Prostate gland (tissue), 2 donors: ENCODE results near the gene CIAPIN1. TPM values are rescaled to one million over a fixed set of nuclear protein-coding genes. Genes with fewer than 3 reads are reported as not detected.

Experiments used
- DNase-seq: peaks from one replicate; pipeline ENCODE4 v3.0.0-alpha.2; 2019; ENCODE audit warnings: low spot score
- H3K27ac ChIP-seq, 2 donors: fragments of 200-600 bp; sonication (generic); 2 replicates each; pipeline ENCODE4 v1.5.1; 2017 to 2019
- H3K27me3 ChIP-seq: fragments of 200-600 bp; sonication (generic); replicated peaks from 2 replicates; pipeline ENCODE4 v1.5.1; 2019; ENCODE audit not compliant: insufficient read depth
- H3K36me3 ChIP-seq, 2 donors: fragments of 200-600 bp; sonication (generic); 1 replicate in 1 of 2; 2 replicates in 1 of 2; pipeline versions ENCODE4 v1.5.1 to v1.8.1; 2017 to 2019
- H3K4me1 ChIP-seq: fragments of 200-600 bp; sonication (generic); replicated peaks from 2 replicates; pipeline ENCODE4 v1.5.1; 2019
- H3K4me3 ChIP-seq, 2 donors: fragments of 200-600 bp; sonication (generic); 2 replicates each; pipeline ENCODE4 v1.5.1; 2017 to 2019
- H3K9me3 ChIP-seq: fragments of 200-600 bp; sonication (generic); 2 replicates; pipeline ENCODE4 v1.5.1; 2017
- CTCF ChIP-seq, 4 experiments: fragments of 200-600 bp in 2 of 4; fragments of 450-650 bp in 2 of 4; sonication (generic) in 2 of 4; IDR thresholded peaks; 1 replicate in 3 of 4; 2 replicates in 1 of 4; pipeline ENCODE4 v1.5.1; 2016 to 2019; ENCODE audit warnings: antibody characterized with exemption in 4 of 4, mild to moderate bottlenecking in 2 of 4, moderate library complexity in 2 of 4
- POLR2A ChIP-seq: fragments of 450-650 bp; IDR thresholded peaks from one replicate; pipeline ENCODE4 v1.6.1; 2016; ENCODE audit warnings: antibody characterized with exemption, mild to moderate bottlenecking
- POLR2AphosphoS5 ChIP-seq: sonication (generic); formaldehyde crosslinking; IDR thresholded peaks from one replicate; pipeline ENCODE4 v1.6.1; 2017; ENCODE audit warnings: antibody characterized with exemption
- WGBS: methylation state at CpG from one replicate; pipeline ENCODE4 v1.1.5; 2018; 5-methylcytosine and 5-hydroxymethylcytosine counted together
- intact Hi-C: fragments of 100-400 bp; cut with DNase I; formaldehyde crosslinking; loops from one replicate; pipeline ENCODE4 v1.14.2; 2022
- total RNA-seq, 2 donors: library from RNA; depleted of rRNA; stranded (reverse); fragments of >200 nt; gene quantifications; one replicate each; pipeline ENCODE4 v1.1.0, GENCODE V29; 2016

Gene CIAPIN1
- total RNA-seq, 2 donors from 2014 or later, result 20.1 to 40.3 TPM

GRCh38 chr16:57391300-57391699 lies 55.9 kb downstream of the CIAPIN1 start:
- intact Hi-C loops, result no loop called here
- Histone ChIP-seq H3K9me3 (no peaks in the 10 kb centered on the region), H3K27ac (no peak overlapping the region), H3K27me3 (no peaks in the 10 kb centered on the region), H3K36me3 (no peaks in the 10 kb centered on the region), H3K4me3 (no peak overlapping the region), H3K4me1 (no peaks in the 10 kb centered on the region)
- no peak for DNase-seq
- 90% methylated on average over 4 of the region's 4 CpGs for WGBS
- TF ChIP-seq CTCF (IDR thresholded peaks at IDR 0.05), result no peak
- no peak for TF ChIP-seq POLR2AphosphoS5
- TF ChIP-seq POLR2A, result no peak

GRCh38 chr16:57390636-57391295 lies 56.4 kb downstream of the CIAPIN1 start:
- Histone ChIP-seq H3K27ac (no peak overlapping the region), H3K9me3 (no peaks in the 10 kb centered on the region), H3K36me3 (no peaks in the 10 kb centered on the region), H3K27me3 (no peaks in the 10 kb centered on the region), H3K4me1 (no peaks in the 10 kb centered on the region), H3K4me3 (no peak overlapping the region)
- 58% methylated on average over 5 of the region's 5 CpGs for WGBS
- TF ChIP-seq POLR2AphosphoS5 (no peak), CTCF (IDR thresholded peaks at IDR 0.05) (no peak), POLR2A (no peak)
- DNase-seq, result no peak
- intact Hi-C loops, result no loop called here

GRCh38 chr16:57389087-57389468 lies 58.1 kb downstream of the CIAPIN1 start:
- DNase-seq, result no peak
- TF ChIP-seq POLR2A, result no peak
- TF ChIP-seq POLR2AphosphoS5, result no peak
- no peak for TF ChIP-seq CTCF (IDR thresholded peaks at IDR 0.05)
- Histone ChIP-seq H3K9me3 (no peaks in the 10 kb centered on the region), H3K4me1 (no peaks in the 10 kb centered on the region), H3K27ac (no peak overlapping the region), H3K27me3 (no peaks in the 10 kb centered on the region), H3K36me3 (no peaks in the 10 kb centered on the region), H3K4me3 (no peak overlapping the region)
- WGBS, result 98% methylated on average over 3 of the region's 3 CpGs
- intact Hi-C loops, result no loop called here

GRCh38 chr16:57388359-57389086 lies 58.7 kb downstream of the CIAPIN1 start:
- TF ChIP-seq POLR2AphosphoS5, result no peak
- TF ChIP-seq CTCF (IDR thresholded peaks at IDR 0.05), result no peak
- no peak for TF ChIP-seq POLR2A
- Histone ChIP-seq H3K27ac (no peak overlapping the region), H3K4me3 (no peak overlapping the region), H3K4me1 (no peaks in the 10 kb centered on the region), H3K36me3 (no peaks in the 10 kb centered on the region), H3K27me3 (no peaks in the 10 kb centered on the region), H3K9me3 (no peaks in the 10 kb centered on the region)
- intact Hi-C loops, result no loop called here
- no peak for DNase-seq
- WGBS, result 56% methylated on average over 7 of the region's 7 CpGs
